HL-60 (cell line): ENCODE results near the gene SPI1.

Experiments used
- DNase-seq, 2 experiments: peaks; one replicate each; pipeline ENCODE4 v3.0.0-alpha.2; 2010 to 2020; ENCODE audit warnings: low read depth in 1 of 2, low spot score in 1 of 2
- H3K27ac ChIP-seq: fragments of 250-450 bp; sonication (Bioruptor Pico); replicated peaks from 2 replicates; pipeline ENCODE4 v1.5.1; 2020; ENCODE audit warnings: mild to moderate bottlenecking, moderate library complexity
- H3K27me3 ChIP-seq: fragments of 250-450 bp; sonication (Bioruptor Pico); 2 replicates; pipeline ENCODE4 v1.5.1; 2021; ENCODE audit warnings: mild to moderate bottlenecking, moderate library complexity; ENCODE audit not compliant: insufficient read depth, poor library complexity, severe bottlenecking
- H3K4me3 ChIP-seq: replicated peaks from 2 replicates; pipeline ENCODE4 v1.5.1; 2011; ENCODE audit warnings: mild to moderate bottlenecking, control low read depth, low read length; ENCODE audit not compliant: insufficient read depth
- CTCF ChIP-seq: IDR thresholded peaks from one replicate; pipeline ENCODE4 v1.5.1; 2011; ENCODE audit warnings: low read length, control low read depth, inconsistent platforms; ENCODE audit not compliant: insufficient read depth
- GABPA ChIP-seq: IDR thresholded peaks from 2 replicates; pipeline ENCODE4 v1.6.1; 2012; ENCODE audit warnings: low read depth
- POLR2AphosphoS5 ChIP-seq: IDR thresholded peaks from 2 replicates; pipeline ENCODE4 v1.6.1; 2012; ENCODE audit warnings: low read depth
- REST ChIP-seq: IDR thresholded peaks from 2 replicates; pipeline ENCODE4 v1.6.1; 2012; ENCODE audit warnings: low read depth; ENCODE audit not compliant: insufficient replicate concordance
- SPI1 ChIP-seq: IDR thresholded peaks from 2 replicates; pipeline ENCODE4 v1.6.1; 2012; ENCODE audit warnings: low read depth, mild to moderate bottlenecking, borderline replicate concordance

SPI1 gene

GRCh38 chr11:47378836-47379170, 456 bp upstream of the SPI1 start:
- no peaks in the 10 kb centered on the region for H3K27me3 ChIP-seq
- no peak for TF ChIP-seq REST
- TF ChIP-seq CTCF: no peak
- DNase-seq: no peak
- peak overlapping the region; percentile 100 for H3K27ac ChIP-seq
- peak overlapping the region; percentile 80 for H3K4me3 ChIP-seq

- peak in 1 of 2 experiments; percentile 62 for DNase-seq
- Histone ChIP-seq H3K27ac (peak overlapping the region; percentile 100), H3K27me3 (no peaks in the 10 kb centered on the region), H3K4me3 (peak overlapping the region; percentile 80)
- TF ChIP-seq GABPA (no peak), CTCF (no peak), POLR2AphosphoS5 (peak; percentile 32; the same call in 1 of the 2 replicates), SPI1 (no peak)
These were observed 757 bp downstream of the SPI1 start for GRCh38 chr11:47377571-47378009.

- Histone ChIP-seq H3K27me3 (no peaks in the 10 kb centered on the region), H3K27ac (peak overlapping the region; percentile 100), H3K4me3 (peak overlapping the region; percentile 80)
- peak in 1 of 2 experiments; percentile 89 for DNase-seq
- TF ChIP-seq CTCF (no peak), POLR2AphosphoS5 (peak; percentile 79)
These were observed 1.6 kb downstream of the SPI1 start for GRCh38 chr11:47376525-47377371.

- DNase-seq: peak in 1 of 2 experiments; percentile 32
These were observed 2.2 kb downstream of the SPI1 start for GRCh38 chr11:47376107-47376524.

More at GRCh38 chr11:47376107-47376524, 2.2 kb downstream of the SPI1 start:
- peak overlapping the region; percentile 80 for H3K4me3 ChIP-seq
- TF ChIP-seq REST (no peak), CTCF (no peak), POLR2AphosphoS5 (no peak; the same call in 1 of the 2 replicates), GABPA (no peak), SPI1 (no peak)
- H3K27ac ChIP-seq: peak overlapping the region; percentile 100
- H3K27me3 ChIP-seq: no peaks in the 10 kb centered on the region
